Activated CD8-positive, alpha-beta memory T cell treated with anti-CD3 and anti-CD28 coated beads, Interleukin-2, amount 50 U/mL, for 24 hours (primary cell): Measurements from ENCODE around the gene MAOA.
"Not testable (repeated sequence)": the region's sequence is repeated elsewhere in the genome, so short reads cannot be mapped to it uniquely, and the experiment has no call there.

Experiments used
- DNase-seq: peaks from one replicate; pipeline ENCODE4 v3.0.0-alpha.2; 2020; ENCODE audit errors: extremely low read depth

MAOA gene

DNA sequence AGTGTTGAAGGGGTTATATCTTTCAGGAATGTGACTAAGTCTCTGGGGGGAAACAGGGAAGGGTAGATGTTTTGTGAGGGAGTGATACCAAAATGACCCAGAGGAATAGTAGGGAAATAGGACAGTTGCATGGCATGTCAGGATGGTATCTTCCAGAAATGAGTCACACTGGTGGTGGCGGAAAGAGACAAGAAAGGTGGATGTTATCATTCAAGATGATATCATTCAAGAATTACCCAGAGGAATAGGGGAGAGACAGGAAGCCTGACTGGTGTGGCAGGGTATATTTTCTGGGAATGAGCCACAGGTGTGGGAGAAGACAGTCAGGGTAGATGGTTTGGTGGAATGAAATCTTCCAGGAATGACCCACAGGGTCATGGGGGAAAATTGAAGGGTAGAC, 61.1 kb downstream of the MAOA start:
- no peak for DNase-seq

DNA sequence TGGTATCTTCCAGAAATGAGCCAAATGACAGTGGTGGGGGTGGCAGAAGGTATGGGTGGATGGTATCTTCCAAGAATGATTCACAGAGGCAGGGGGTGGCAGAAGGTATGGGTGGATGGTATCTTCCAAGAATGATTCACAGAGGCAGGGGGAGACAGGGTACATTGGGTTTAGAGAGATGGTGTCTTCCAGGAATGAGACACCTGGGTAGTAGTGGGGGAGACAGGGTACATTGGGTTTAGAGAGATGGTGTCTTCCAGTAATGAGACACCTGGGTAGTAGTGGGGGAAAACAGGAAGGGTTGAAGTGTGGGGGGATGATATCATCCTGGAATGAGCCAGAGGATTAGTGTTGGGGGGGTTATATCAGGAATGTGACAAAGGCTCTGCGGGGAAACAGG, 62.0 kb downstream of the MAOA start:
- DNase-seq: no peak

DNA sequence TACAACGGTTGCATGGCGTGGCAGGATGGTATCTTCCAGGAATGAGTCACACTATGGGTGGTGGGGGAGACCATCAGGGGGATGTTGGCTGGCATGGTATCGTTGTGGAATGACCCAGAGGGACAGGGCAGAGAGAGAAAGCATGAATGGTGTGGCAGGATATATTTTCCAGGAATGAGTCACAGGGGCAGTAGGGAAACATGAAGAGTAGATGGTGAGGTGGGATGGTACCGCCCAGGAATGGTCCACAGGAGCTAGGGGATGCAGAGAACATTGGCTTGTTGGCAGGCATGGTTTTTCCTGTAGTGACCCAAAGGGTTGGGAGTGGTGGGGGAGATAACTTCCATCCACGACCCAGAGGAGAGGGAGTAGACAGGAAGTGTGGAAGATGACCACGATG, 62.4 kb downstream of the MAOA start:
- DNase-seq: no peak

DNA sequence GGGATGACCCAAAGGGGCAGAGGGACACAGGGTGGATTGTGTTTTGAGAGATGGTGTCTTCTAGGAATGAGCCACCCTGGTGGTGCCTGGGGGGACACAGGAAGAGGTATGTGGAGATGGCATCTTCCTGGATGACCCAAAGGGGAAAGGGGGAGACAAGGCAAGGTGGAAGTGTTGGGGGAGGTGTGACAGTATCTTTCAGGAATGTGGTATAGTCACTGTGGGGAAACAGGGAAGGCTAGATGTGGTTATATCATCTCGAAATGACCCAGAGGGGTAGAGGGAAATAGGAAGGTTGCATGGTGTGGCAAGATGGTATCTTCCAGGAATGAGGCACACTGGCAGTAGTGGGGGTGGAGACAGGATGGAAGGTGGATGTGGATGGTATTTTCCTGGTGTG, 62.9 kb downstream of the MAOA start:
- no peak for DNase-seq

DNA sequence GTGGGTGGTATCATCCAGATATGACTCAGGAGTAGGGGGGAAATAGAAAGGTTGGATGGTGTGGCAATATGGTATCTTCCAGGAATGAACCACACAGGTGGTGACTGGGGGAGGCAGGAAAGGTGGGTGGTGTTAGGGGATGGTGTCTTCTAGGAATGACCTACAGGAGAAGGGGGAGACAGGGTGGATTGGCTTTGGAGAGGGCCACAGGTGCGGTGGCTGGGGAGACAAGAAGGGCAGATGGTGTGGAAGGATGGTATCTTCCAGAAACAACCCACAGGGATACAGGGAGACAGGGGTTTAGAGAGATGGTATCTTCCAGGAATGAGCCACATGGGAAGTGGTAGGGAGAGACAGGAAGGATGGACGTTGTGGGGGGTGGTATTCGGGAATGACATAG, 64.0 kb downstream of the MAOA start:
- no peak for DNase-seq

DNA sequence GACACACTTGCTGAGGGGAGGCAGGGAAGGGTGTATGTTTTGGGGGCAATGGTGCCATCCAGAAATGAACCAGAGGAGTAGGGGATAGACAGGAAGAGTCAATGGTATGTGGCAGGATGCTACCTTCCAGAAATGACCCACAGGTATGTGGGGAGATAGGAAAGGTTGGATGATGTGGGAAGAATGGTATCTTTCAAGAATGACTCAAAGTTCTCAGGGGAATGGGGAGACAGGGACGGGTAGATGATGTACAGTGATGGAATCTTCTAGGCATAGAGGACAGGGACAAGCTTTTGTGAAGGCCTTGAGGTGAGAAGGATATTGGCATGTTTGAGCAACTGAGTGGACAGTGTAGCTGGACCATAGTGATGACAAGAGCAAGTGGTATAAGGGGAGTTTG, 64.9 kb downstream of the MAOA start:
- DNase-seq: no peak

DNA sequence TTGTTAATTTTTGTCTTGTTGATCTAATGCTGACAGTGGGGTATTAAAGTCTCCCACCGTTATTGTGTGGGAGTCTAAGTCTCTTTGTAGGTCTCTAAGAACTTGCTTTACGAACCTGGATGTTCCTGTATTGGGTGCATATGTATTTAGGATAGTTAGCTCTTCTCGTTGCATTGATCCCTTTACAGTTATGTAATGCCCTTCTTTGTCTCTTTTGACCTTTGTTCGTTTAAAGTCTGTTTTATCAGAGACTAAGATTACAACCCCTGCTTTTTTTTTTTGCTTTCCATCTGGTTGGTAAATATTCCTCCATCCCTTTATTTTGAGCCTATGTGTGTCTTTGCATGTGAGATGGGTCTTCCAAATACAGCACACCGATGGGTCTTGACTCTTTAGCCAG, 69.1 kb downstream of the MAOA start:
- not testable (repeated sequence) for DNase-seq

DNA sequence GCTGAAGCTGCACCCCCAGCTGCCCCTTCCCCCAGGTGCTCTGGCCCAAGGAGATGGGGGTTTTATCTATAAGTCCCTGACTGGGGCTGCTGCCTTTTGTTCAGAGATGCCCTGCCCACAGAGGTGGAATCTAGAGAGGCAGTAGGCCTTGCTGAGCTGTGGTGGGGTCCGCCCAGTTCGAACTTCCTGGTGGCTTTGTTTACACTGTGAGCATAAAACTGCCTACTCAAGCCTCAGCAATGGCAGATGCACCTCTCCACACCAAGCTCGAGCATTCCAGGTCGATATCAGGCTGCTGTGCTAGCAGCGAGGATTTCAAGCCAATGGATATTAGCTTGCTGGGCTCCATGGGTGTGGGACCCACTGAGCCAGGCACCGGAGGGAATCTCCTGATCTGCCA, 71.2 kb downstream of the MAOA start:
- DNase-seq: not testable (repeated sequence)

DNA sequence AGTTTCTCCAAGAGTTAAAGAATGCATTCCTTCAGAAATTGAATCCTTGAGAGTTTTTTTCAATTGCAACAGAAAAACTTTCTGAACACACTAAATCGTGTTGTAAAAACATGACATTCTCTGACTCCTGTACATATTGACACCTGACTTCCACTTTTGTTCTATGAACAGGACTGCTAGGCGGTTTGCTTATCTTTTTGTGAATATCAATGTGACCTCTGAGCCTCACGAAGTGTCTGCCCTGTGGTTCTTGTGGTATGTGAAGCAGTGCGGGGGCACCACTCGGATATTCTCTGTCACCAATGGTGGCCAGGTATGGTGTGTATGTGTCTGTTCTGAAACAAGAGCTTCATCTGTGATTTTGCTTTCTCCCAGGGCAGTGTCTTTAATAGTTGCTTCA, 71.9 kb downstream of the MAOA start:
- DNase-seq: no peak

DNA sequence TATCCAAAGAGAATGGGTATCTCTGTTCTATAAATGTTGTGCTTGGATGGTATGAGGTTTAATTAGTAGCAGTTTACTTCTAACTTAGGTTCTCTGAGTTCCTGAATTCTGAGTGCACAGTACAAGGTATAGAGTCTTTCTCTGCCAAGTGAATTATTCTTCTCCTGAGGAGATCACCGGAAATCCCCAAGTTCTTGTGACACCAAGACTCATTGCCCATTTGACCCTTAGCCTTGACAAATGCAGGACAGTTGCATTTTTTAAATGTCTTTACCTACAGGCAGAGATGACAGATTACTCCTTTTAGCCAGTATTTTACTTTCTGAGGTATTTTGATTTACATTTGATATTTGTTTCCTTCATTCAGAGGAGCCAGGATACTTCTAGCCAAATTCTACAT, 72.9 kb downstream of the MAOA start:
- no peak for DNase-seq

DNA sequence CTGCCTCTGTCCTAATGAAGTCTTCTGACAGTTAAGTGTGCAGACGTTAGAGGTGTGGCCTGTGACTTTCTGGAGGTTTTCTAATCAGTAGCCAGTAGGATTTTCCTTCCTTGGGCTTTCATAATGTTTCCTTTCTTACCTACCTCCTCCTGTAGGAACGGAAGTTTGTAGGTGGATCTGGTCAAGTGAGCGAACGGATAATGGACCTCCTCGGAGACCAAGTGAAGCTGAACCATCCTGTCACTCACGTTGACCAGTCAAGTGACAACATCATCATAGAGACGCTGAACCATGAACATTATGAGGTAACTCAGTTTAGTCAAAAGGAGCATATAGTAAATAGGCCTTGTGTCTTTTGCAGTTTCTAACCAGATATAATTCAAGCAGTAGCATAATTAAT, 75.0 kb downstream of the MAOA start:
- DNase-seq: no peak

DNA sequence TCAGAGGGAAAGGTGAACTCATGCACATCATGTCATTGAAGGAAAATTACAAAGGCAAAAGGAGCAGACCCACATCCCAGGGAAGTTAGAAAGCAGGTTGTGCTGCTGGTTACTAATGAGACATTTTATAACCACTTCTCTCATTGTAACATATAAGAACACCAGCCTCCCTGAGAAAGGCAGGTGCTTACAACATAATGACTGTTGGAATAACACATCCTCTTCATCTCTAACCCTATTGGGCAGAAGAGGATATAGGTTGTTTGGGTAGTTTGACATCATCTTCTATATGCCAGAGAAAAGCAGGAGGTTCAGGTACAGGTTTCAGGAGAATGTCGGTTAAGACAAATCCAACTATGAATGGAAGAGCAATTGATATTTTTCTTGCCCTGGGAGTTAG, 77.6 kb downstream of the MAOA start:
- DNase-seq: no peak

DNA sequence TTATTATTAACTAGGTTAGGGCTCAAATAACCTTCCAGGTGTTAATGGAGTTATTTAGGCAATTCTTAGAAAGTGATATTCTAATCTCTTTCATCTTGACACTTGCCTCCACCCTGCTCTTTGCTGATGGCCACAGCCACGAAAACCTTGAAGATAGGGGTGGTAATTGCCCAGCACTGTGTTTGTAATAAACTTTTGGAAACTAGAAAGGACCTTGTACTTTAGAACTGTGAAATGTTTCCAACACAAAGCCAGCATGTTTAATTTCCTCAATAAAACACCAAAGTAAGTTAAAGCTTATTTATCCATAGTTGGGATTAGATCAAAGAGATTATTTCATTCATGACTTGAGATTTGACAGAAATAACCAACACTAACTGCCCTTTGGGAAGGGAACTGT, 78.3 kb downstream of the MAOA start:
- no peak for DNase-seq

DNA sequence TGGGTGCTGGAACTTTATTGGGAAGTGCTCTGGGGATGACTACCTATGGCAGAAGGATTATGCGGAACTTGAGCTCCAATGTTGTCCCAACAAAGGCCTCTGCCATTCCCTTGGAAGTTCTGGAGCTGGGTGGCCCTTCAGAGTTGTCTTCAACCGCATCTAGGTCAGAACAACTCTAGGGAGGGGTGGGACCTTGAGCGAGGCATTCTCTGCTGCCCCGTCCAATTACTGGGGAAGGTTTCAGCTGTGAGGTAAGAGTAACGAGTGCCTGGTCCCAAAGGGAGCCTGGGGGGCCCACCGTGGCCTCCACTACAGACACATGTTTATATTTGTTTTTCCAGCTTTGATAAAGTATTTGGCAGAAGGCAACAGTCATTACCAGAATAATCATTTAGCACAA, 79.4 kb downstream of the MAOA start:
- DNase-seq: no peak

DNA sequence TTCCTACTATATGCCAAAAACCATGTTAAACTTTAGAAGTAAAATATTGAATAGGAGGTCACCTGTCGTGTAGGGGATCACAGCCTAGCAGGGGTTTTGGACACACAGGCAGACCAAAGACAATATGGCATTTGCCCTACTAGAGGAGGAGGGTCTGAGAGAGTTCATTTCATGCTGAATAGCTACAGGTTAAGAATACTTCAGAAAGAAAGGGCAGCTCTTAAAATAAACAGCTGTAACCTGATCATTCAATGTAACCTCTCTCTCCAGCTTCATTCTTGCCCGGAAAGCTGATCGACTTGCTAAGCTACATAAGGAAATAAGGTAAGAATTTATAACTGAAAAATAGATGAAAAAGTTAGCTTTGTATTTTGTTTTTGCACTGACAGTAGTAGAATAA, 79.9 kb downstream of the MAOA start:
- DNase-seq: no peak

DNA sequence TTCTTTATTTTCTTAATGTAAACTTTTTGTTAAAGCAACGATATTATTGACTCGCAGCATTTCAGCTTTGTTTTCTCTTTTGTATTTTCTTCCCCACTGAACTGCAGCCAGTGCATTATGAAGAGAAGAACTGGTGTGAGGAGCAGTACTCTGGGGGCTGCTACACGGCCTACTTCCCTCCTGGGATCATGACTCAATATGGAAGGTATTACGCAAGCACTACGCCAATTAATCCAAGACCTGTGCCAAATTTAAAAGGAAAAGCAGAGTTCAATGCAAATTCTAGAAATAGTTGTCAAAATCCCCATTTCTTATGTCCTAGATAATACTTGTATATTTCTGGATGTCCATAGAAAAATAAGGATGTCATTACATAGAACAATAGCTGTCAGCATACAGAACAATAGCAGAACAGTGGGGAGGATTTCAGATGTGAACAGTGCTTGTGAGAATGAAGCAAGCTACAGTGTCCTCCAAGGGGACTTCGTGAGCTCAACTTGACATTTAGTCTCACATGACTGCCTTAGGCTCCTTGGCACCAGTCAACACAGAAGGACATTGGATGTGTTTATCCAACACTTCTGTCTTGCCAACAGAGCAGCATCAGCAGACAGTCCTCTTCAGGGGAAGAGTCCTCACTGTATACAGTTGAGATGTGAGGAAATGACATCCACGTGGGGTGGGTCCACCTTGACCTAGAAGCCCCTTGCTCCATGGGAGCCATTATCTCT, 85.9 kb downstream of the MAOA start:
- DNase-seq: no peak

DNA sequence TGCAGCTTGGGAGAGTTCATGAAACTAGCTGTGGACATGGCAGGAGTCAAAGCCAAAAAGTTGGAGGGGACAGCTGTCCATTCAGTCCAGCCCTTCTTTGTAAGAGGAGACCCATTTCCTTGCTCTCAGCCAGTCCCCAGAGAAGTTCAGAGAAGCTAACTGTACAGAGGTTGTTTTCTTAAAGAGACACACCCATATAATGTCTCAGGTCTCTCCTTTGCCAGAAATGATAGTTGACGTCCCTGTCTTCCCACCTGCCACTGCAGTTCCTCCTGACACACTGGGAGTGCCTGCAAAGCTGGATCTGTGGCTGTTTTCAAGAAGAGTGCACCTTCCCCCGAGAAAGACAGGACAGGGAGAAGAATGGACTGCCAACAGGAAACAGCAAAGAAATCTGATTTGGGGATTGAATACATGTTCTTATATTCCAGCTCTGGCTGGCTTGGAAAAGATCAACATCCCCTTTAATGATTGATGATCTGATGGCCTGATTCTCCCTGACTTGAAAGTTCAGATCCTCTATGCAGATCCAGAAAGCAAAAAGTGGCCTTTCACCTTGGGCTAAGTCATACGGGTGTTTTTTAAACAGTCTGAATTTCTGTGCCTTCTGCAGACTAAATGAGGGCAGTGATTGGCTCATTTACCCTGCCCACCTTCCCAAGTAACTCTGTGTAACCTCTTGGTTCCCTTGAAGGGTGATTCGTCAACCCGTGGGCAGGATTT, 87.2 kb downstream of the MAOA start:
- DNase-seq: no peak

DNA sequence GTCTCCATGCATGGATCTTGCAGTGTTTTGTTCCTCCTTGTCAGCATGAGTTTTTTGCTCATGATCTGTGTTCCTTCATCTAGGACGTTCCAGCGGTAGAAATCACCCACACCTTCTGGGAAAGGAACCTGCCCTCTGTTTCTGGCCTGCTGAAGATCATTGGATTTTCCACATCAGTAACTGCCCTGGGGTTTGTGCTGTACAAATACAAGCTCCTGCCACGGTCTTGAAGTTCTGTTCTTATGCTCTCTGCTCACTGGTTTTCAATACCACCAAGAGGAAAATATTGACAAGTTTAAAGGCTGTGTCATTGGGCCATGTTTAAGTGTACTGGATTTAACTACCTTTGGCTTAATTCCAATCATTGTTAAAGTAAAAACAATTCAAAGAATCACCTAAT, 88.2 kb downstream of the MAOA start:
- no peak for DNase-seq

DNA sequence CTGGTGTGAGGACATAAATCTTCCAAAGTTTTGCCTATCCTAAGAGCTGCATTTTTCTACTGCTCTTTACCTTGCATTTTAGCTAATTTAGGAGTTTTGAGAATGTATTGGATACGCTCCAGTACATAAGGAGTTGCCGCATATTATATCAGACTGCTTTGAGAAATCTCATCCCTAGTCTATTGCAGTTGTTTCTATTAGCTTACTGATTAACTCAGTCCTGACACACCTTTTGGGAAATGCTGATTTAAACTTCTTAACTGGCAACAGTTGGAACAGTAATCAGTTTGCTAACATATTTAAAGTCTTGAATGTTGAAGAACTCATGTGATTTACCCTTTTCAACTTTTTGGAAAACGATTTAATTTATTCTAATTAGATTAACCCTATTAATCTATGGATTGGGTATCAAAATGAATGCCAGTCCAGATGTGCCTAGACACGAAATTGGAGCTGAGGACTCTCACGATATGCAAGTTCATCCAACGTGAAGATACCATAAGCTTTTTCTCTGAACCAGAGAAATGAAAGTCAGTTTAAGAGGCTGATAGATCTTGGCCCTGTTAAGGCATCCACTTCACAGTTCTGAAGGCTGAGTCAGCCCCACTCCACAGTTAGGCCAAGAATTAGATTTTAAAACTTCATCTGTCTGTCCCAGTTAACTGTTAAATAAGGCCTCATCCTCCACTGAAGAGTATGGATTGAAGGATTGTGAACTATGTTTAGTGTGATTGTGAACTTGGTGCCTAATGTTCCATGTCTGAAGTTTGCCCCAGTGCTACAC, 90.0 kb downstream of the MAOA start:
- DNase-seq: no peak

DNA sequence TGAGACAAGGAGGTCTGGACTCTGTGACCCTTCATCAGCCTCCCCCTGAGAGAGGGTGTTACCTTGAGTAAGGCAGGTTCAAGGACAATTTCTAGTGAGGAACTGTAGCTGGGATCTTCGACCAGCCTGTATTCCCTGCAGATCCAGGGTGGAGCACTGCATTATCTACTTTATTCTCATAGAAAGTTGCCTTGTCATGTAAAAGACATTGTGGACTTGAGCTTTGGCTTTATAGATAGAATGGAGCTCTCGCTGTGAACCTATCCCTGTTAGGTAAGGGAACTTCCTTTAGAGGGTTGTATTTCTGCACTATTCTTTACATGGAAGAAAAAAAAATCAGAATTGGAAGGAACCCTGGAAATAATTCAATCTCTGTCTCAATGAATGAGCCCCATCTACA, 91.4 kb downstream of the MAOA start:
- no peak for DNase-seq

DNA sequence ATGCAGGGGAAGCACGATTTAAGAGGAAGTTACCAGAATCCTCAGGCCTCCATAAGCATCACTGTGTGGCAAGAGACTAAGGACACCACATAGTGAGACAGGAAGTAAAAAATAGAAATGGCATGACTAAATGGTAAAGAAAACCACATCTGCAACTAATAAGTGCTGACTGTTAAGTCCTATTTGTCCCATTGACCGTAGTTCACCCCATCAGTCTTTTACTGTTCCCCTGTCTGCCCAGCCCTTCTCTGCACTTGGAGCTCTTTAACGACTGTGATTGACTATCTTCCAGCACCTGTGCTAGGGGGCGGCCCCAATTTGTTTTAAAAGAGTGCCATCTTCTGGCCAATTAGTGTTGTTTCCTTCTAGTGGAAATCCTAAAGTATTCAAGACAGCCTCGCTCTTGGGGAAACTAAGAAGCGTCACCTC, 94.2 kb downstream of the MAOA start:
- peak; percentile 1 for DNase-seq

DNA sequence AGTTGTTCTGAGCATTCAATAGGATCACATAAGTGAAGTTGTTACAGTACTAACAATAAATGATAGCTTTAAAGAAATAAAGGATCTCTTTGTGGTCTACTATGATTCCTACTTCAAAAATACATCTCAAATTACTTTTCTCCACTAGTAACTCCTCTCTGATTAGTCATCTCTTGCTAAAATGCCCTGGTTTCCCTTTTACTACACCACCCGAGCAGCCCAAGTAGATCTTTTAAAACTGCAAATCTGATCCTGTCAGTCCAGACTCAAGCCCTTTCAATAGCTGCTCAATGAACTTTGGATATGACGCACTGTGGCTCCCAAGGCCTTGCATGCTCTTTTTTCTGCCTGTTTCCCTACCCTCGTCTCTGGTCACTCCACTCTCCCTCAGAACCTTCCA, 97.5 kb downstream of the MAOA start:
- DNase-seq: no peak

DNA sequence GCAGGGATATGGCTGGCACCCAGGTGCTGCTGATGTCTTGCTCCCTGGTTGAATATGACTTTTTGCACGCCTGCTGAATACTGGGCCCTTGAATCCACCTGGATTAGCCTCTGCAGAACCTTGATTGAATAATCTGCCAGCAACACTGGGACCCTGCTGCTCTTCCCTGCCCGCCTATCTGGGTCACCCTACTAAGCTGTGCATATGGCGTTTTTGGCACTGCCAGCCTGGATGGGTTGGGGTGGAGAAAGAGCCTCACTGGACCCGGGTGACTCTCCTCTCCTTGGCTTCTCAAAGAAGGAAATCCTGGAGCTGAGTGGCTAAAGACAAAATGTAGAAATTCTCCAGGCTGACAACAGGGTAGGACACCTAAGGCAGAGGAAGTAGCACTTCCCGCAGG, 100.0 kb downstream of the MAOA start:
- DNase-seq: no peak
